Measurements from ENCODE around the gene BPTF. TPM values are rescaled to one million over a fixed set of nuclear protein-coding genes. Genes with fewer than 3 reads are reported as not detected.

Gene BPTF
- total and polyA plus RNA-seq, 2 of the 8 experiments (the other 6 are each of a cell fraction or from before 2014, with no cell fraction given): 107 to 228 TPM

- TF ChIP-seq CHD7 (IDR thresholded peaks at IDR 0.05; ENCODE audit: insufficient replicate concordance, low read length) (no peak), CHD2 (IDR thresholded peaks at IDR 0.05; ENCODE audit: low read length) (no peak), SRF (IDR thresholded peaks at IDR 0.05; ENCODE audit: low read depth, low read length) (no peak), BACH1 (IDR thresholded peaks at IDR 0.05; ENCODE audit: low read length) (no peak), RBBP5 (IDR thresholded peaks at IDR 0.05; ENCODE audit: borderline replicate concordance, low read depth, low read length) (no peak), FOSL1 (IDR thresholded peaks at IDR 0.05; ENCODE audit: insufficient read depth, low read depth, low read length) (no peak)
These were observed 42.9 kb downstream of the BPTF start (continued) for GRCh38 chr17:67868176-67868575.
